ENCODE results near the gene KY.

The KY gene

DNA sequence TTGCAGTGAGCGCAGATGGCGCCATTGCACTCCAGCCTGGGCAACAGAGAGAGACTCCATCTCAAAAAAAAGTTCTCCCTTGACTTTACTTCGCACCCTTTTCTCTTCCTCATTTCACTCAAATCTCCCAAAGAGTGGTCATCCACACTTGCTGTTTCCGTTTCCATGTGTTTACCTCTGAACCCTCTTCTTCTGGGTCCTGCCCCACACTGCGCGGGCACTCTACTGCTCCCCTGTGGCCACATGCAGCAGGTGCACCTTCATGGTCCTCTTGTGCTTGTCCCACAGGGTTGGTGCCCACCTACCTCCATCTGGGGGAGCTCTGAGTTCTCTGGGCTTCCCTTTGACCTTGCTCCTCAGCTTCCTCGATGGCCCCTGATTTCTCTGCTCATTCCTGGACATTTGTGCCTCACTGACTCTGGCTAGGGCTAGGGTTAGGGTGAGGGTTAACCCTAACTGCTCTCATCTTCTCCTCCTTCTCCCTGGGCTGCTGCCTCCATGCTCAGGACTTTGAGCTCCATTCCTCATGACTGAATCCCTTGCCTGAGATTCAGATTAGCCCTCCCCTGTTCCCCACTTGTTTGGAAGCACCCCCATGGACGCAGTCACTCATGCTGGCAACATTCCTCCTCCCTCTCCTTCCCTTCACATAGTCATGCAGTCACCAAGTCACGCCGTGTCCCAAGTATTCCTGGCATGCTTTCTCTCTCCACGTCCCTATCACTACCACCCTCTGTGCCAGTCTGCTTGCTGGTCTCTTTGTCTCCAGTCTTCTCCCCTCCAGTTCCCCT is 26.6 kb upstream of the KY start:
- in situ Hi-C loops (cut with HindIII; ENCODE audit: low pct_ligation_motif_present, low pct_unique_long_range_greater_than_20kb, low sequenced_read_pairs), result no loop called here
- peak; percentile 7 for DNase-seq

DNA sequence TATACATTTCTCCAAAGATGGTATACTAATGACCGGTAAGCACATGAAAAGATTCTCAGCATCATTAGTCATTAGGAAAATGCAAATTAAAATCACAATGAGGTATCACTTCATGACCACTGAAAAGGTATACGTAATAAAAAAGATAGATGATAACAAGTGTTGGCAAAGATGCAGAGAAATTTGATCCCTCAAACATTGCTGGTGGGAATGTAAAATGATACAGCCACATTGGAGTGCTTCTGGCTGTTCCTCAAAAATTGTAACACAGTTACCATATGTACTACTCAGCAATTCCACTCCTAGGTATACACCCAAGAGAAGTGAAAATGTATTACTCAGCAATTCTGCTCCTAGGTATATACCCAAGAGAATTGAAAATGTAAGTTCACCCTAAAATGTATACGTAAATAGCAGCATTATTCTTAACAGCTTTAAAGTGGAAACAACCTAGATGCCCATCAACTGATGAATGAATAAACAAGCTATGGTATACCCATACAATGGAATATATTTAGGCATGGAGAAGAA is 25.0 kb upstream of the KY start:
- no peak for DNase-seq
- in situ Hi-C loops (cut with HindIII; ENCODE audit: low pct_ligation_motif_present, low pct_unique_long_range_greater_than_20kb, low sequenced_read_pairs), result no loop called here

DNA sequence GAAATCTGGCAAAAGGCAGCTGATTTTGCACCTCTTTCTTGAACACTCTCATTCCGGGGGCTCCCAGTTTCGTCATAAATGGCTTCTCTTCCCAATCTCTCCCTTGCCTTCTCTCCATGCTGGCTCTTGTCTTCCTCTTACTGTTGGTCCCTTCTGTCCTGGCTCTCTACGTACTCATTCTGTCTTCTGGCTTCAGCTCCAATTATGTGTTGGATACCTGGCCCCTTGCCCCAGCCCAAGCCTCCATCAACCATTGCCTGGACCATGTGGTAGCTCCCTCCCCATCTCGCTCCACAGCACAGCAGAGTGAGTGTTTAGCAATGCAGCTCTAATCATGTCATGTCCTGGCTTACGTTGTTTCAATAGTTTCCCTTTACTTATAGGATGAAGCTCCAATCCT is 21.7 kb upstream of the KY start:
- DNase-seq, result no peak
- in situ Hi-C loops (cut with HindIII; ENCODE audit: low pct_ligation_motif_present, low pct_unique_long_range_greater_than_20kb, low sequenced_read_pairs), result no loop called here

DNA sequence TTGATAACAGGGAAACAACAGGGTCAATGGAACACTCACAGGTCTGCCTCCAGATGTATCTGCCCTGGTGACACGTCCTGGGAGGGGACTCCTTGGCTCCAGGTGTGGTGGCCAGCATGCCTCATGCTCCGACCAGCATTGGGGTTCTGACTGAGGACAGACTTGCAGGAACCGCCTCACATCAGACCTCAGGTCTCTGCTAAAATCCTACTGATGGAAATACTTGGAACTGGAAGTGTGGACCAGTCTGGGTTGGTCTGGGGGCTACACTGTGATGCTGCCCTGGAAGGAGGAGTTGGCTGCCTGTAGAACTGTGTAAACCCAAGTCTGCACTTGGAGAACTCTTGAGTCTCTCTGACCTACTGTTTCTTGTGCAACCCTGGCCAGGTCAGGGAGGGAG is 17.1 kb upstream of the KY start:
- no peak for DNase-seq
- in situ Hi-C loops (cut with HindIII; ENCODE audit: low pct_ligation_motif_present, low pct_unique_long_range_greater_than_20kb, low sequenced_read_pairs), result no loop called here

DNA sequence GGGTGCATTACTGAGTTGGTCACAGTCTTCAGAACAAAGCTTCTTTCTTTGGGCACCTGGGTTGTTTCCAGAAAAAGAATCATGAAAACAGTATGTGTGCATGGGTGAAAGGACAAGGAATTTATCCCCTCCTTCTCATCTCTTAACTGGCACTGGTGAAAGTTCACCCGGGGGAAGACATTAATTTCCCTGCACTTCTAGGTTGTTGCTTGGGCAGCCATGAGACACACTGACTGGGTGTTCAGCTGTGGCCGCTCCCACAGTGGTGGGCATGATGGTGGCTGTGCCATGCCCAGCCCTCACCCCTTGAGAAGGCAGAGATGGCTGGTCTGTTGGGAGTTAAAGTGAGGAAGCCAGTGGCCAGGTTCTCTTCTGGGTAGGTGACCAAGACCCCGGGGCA is 16.6 kb upstream of the KY start:
- in situ Hi-C loops (cut with HindIII; ENCODE audit: low pct_ligation_motif_present, low pct_unique_long_range_greater_than_20kb, low sequenced_read_pairs), result no loop called here
- no peak for DNase-seq

DNA sequence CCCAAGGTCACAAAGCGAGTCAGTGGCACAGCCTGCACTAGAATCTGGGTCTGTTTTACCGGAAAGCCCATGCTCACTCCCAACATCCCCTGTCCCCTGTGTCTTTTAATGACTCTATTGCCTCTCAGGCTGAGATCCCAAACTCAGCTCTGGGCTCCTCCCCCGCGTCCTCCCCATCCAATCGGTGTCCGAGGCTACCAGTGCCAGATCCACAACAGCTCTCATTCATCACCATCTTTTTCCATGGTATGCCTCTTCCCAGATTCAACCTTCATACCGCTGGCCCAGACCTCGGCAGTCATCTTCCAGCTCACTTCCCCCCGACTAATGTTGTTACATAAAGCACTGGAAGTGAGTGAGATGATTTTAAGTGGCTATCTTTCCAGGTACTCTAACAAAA is 16.1 kb upstream of the KY start:
- no peak for DNase-seq
- in situ Hi-C loops (cut with HindIII; ENCODE audit: low pct_ligation_motif_present, low pct_unique_long_range_greater_than_20kb, low sequenced_read_pairs), result no loop called here

DNA sequence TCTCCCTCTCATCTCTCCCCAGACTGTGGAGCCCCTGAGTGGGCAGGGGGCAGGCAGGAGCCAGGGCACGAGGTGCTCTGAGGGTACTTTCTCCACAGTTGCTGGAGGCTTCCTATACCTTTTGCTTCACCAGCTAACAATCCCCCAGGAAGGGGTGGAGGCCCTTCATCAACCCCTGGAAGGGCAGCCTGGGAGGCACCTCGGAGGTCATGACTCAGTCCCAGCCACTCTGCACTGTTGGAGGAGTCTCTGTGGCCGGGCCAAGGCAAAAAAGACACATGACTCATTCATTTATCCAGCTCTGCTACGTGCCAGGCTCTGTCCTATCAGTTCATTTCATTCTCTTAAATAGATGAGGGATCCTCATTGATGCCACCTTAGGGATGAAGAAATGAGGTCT is 15.6 kb upstream of the KY start:
- peak; percentile 24 for DNase-seq
- in situ Hi-C loops (cut with HindIII; ENCODE audit: low pct_ligation_motif_present, low pct_unique_long_range_greater_than_20kb, low sequenced_read_pairs), result no loop called here

DNA sequence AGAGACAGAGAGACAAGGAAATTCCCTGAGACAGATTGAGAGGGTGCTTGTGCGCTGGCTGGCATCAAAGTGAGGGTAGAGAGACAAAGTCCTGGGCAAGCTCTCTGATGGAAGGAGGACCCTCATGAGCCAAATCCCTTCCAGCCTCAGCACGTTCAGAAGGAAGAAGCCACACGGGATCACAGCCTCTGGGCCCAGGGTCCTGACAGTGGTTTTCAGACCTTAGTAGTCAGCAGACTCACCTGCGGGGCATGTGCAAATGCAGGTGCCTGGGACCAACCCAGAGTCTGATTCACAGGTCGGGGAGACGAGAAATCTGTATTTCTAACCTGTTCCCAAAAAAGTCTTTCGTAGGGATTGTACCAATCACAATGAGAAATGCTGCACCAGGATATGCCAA is 15.2 kb upstream of the KY start:
- no peak for DNase-seq
- in situ Hi-C loops (cut with HindIII; ENCODE audit: low pct_ligation_motif_present, low pct_unique_long_range_greater_than_20kb, low sequenced_read_pairs), result no loop called here

DNA sequence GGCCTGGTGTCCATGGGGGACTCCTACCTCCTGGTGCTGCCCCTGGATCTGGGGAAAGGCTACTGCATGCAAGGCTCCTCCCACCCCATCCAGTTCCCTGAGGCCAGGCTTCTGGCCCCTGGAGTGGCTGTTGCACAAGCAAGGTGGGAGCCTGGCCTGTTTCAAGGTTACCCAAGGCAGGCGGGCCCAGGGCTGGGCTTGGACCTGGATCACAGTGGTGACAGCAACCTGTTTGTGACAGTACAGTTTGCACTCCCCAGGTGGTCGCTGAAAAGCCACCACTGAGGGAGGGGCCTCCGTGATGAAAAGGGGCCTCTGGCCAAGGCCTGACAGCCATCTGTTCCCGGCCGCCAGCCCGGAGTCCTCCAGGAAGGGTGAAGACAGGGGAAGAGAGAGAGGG is 14.4 kb upstream of the KY start:
- DNase-seq, result no peak
- in situ Hi-C loops (cut with HindIII; ENCODE audit: low pct_ligation_motif_present, low pct_unique_long_range_greater_than_20kb, low sequenced_read_pairs), result no loop called here

DNA sequence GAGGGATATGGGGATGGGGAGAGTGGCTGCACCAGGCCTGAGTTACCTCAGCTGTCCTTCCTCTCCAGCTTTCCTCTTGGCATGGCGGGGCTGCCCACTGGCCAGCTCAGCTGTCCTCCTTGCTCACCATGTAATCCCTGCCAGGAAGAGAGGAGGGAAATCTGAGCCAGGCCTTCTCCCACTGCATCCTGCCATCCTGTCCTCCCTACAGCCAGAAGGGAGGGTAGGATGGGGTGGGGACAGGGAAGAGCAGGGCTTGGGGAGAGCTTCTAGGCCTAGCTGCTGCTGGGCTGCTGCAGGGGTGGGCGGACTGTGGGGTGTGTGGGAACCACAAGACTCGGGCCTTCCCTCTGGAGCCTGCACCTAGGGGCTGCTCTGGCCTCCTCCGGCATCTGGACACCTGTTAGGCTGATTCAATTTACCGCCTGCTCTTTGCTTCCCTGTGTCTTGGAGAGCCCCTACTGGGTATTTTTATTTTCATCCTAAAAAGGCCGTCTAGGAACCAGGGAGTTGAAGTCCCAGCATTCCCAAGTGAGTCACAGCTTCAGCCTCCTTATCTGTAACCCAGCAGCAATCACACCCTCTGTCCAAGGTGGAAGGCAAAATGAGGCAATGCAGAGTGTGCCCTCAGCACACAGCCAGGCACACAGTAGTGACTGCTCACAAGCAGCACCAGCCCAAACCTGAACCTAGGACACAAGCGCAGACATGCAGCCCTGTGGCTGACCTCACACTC is 13.1 kb upstream of the KY start:
- in situ Hi-C loops (cut with HindIII; ENCODE audit: low pct_ligation_motif_present, low pct_unique_long_range_greater_than_20kb, low sequenced_read_pairs), result no loop called here
- no peak for DNase-seq

DNA sequence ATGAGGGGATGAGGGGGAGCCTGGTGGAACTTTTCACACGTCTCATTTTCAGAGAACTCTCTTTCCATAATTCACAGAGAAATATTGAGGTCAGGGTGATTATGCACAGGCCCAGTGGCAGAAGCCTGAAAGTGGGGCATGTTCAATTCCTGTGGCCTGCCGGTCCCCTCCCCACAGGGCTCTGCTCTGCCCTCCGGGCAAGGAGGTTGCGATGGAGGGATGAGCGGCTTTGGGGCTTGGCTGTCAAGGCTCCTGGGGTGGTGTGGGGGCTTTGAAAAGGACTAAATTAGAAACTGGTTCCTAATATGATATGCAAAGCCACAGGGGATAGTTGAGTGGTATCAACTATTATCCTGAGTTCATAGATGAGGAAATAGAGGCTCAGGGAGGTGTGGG is 9.2 kb upstream of the KY start:
- in situ Hi-C loops (cut with HindIII; ENCODE audit: low pct_ligation_motif_present, low pct_unique_long_range_greater_than_20kb, low sequenced_read_pairs), result no loop called here
- no peak for DNase-seq

DNA sequence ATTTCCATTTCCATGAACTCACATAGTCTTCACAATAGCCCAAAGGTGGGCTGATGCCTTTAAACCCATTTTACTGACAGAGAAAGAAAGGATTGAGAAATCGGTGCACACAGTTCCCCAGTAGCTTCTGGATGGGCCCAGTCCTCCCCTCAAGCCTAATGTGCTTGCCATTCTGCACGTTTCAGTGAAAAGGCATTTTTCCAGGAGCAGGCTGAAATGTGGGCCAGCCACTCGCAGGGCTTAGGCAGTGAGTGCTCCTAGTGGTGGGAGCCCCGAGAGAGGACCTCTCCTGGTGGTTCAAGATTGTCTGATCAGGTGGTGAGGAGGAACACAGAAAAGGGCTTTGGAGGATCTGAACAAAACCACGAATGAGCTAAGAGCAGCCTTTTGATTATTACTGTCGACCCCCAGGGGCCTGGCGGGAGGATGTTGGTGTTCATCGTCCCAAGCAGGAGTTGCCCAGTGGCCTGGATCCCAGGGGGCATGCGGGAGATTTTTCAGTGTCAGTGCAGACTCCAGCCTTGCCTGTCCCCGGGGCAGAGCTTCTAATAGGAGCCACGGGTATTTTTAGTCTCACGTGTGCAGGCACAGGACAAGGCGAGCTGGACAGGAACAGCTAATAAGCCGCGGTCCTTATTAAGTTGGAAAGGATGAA is 8.7 kb upstream of the KY start:
- in situ Hi-C loops (cut with HindIII; ENCODE audit: low pct_ligation_motif_present, low pct_unique_long_range_greater_than_20kb, low sequenced_read_pairs), result no loop called here

DNA sequence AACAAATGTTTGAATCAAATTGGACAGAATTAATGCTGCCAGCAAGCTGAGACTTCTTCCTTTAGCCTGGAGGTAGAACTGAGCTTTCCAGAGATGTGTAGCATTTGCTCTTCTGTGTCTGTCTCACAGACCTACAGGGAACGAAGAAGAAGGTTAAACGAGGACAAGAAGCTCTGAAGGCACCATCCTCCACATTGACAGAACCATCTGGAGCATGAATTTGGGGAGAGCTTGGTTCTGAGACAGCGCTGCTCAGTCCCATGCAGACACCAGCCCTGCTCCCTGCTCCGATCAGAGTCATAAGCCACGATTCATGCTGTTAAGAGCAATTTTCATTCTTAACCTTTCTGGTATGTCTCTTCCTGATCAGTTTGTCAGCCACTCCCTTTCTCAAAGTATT is 7.7 kb upstream of the KY start:
- in situ Hi-C loops (cut with HindIII; ENCODE audit: low pct_ligation_motif_present, low pct_unique_long_range_greater_than_20kb, low sequenced_read_pairs), result no loop called here

More for the DNA sequence above, 8.7 kb upstream of the KY start:
- no peak for DNase-seq

DNA sequence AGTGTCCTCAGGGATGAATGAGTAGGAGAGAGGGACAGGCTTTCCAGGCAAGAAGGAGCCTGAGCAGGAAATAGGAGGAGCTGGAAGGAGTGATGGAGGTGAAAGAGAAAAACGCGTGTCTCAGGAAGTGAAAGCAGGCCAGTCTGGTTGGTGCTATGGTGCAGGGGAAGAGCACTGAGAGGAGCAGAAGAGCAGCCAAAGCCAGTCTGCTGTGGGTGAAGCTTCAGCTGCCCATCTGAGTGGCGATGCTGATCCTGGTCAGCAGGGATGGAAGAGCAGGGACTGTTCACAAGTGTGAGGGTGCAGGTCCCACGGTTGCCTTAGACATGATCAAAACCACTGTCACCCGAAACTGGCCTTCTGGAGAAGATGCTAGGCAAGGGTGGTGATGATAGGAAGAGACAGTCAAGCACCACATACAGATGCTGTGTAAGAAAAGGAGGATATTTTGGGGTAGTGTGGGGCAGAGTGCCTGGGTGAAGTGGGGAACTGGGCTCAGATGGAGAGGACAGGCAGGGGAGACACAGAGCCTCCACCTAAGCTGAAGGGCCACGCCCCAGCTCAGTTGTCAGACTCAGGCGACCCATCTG is 5.5 kb upstream of the KY start:
- DNase-seq, result no peak
- in situ Hi-C loops (cut with HindIII; ENCODE audit: low pct_ligation_motif_present, low pct_unique_long_range_greater_than_20kb, low sequenced_read_pairs), result no loop called here

More for the DNA sequence above, 7.7 kb upstream of the KY start:
- no peak for DNase-seq

DNA sequence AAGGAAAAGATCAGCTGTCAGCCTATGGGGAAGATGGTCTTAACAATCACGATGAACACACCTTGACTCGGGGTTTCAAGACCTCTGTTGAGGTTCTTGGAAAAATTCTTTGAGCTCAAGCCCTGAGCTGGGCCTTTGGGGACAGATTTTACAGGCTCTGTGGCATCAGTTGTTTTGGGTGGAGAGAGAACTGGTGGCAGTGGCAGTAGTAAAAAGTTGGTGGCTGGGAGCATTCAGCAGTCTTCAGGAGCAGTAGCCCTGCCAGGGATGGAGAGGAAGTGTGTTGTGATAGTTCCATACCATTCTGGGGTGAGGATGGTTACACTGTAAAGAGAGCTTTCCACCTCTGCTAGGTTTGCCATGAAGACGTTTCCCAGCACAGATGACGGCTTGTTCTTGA is 4.9 kb upstream of the KY start:
- in situ Hi-C loops (cut with HindIII; ENCODE audit: low pct_ligation_motif_present, low pct_unique_long_range_greater_than_20kb, low sequenced_read_pairs), result no loop called here
- DNase-seq, result no peak

DNA sequence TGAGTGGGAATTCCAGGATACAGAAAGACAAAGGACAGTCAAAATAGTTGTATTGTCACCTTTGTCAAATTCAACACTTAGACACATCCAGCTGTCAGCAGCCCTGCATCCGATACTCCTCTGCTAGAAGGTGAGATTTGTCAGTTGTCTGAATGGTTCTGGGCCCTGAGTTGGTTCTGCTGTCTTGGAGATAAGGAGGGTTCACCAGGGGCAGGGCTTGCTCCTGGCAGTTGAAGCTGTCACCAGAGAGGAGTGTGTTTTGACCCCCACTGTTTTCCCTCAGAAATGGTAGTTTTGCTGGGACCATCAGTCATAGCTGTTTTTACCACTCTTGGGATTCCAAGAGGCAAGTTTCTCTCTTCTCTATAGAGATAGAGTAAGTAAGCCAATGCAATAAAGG is 3.2 kb upstream of the KY start:
- in situ Hi-C loops (cut with HindIII; ENCODE audit: low pct_ligation_motif_present, low pct_unique_long_range_greater_than_20kb, low sequenced_read_pairs), result no loop called here

DNA sequence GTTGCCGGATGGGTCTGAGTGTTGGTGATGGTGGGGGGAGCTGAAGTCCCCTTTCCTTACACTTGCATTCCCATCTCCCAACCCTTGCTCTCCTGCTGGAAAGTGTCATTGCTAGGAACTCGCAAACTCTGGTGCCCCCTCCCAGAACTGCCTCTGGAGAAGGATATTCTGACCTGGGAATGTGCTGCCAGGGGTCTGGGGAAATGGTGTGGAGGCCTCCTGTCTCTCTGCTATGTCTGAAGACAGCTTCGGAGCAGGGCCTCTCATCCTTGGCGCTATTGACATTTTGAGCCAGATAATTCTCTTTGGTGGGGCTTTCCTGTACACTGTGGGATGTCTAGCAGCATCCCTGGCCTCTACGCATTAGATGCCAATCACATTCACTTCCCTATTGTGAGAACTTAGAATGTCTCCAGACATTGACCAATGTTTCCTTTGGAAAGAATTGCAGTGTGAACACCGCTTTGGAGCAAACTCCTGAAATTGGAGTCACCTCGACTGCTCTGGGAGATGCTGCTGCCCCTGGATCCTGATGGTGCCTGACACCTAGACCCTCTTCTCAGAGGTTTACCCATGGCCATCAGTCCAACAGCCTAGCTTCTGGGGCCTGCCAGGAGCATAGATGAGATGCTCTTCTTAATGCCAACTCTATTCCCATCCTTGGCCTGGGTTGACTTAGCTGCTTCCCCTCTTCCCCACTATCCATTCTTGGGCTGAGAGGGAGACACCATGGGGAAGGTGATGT is 2.2 kb upstream of the KY start:
- in situ Hi-C loops (cut with HindIII; ENCODE audit: low pct_ligation_motif_present, low pct_unique_long_range_greater_than_20kb, low sequenced_read_pairs), result no loop called here

More for the DNA sequence above, 3.2 kb upstream of the KY start:
- no peak for DNase-seq

DNA sequence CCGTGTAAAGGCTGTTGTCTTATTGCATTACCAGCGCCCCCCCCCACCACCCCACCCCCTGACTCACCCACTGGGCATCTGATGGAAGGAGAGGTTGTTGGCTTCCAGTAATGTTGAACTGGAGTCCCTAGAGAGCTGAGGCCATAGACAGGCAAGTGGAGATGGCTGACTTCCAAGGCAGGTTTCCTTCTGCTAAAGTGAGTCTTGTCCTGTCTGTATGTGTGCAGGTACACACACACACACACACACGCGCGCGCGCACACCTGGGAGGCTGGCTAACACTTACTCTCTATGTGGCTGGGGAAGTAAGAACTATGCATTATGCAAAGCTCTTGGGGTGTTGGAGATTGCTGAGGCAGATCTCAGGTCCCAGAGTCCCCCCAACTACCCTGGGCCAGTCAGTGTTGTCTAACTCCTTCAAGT is 1.6 kb upstream of the KY start:
- in situ Hi-C loops (cut with HindIII; ENCODE audit: low pct_ligation_motif_present, low pct_unique_long_range_greater_than_20kb, low sequenced_read_pairs), result no loop called here
- no peak for DNase-seq

More for the DNA sequence above, 2.2 kb upstream of the KY start:
- DNase-seq, result no peak

Data from ACHN (cell line).